ENCODE data around the gene RBMXL3. TPM values are rescaled to one million over a fixed set of nuclear protein-coding genes. Genes with fewer than 3 reads are reported as not detected.

RBMXL3 gene
- total RNA-seq, 1 donor from 2014 or later = not detected

GRCh38 chrX:115234461-115234860 is 45.3 kb downstream of the RBMXL3 start:
- no peak for TF ChIP-seq CTCF (conservative IDR thresholded peaks at IDR 0.05; ENCODE audit: low read depth, low read length)
- peak overlapping the region; percentile 43 for H3K4me3 ChIP-seq (ENCODE audit: low read depth, low read length)
- DNase-seq (ENCODE audit: low read depth) = no peak

DNA sequence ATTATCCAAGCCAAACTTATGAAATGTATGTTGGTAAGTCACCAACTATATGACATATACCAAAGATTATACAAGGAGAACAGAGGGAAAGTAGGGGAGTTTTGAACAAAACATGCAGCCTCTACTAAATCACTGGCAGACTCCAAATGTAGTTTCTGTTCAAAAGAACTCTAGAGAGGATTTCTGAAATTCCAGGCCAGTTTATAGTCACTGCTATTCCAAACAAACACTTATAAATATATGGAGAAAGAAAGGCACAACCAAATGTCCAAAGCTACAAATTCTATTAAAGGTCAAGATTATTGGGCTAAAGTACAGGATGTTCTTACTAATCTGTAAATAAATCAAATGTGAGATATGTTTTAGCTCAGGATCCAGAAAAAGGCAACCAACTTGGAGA is 47.4 kb downstream of the RBMXL3 start:
- no peak for DNase-seq (ENCODE audit: low read depth)
- no peak for TF ChIP-seq CTCF (conservative IDR thresholded peaks at IDR 0.05; ENCODE audit: low read depth, low read length)
- H3K4me3 ChIP-seq (ENCODE audit: low read depth, low read length) = no peak overlapping the region

- TF ChIP-seq CTCF (conservative IDR thresholded peaks at IDR 0.05; ENCODE audit: low read depth, low read length) = no peak
- no peak for DNase-seq (ENCODE audit: low read depth)
- H3K4me3 ChIP-seq (ENCODE audit: low read depth, low read length) = no peak overlapping the region
Observed at GRCh38 chrX:115237056-115237455, 47.8 kb downstream of the RBMXL3 start.

Other genes with a start within 250 kb of the RBMXL3 start
- gene IL13RA2, start 171.8 kb upstream of the RBMXL3 start, total RNA-seq = 0.22 and 2.3 TPM in 2 replicates
- 0.75 and 2.2 TPM in 2 replicates for gene LRCH2, start 44.7 kb downstream of the RBMXL3 start, total RNA-seq
- gene LUZP4, start 100.3 kb downstream of the RBMXL3 start, total RNA-seq = not detected in 2 replicates